Measurements from ENCODE around the gene SCIN.
"Not testable (repeated sequence)": the region's sequence is repeated elsewhere in the genome, so short reads cannot be mapped to it uniquely, and the experiment has no call there.

The SCIN gene

DNA sequence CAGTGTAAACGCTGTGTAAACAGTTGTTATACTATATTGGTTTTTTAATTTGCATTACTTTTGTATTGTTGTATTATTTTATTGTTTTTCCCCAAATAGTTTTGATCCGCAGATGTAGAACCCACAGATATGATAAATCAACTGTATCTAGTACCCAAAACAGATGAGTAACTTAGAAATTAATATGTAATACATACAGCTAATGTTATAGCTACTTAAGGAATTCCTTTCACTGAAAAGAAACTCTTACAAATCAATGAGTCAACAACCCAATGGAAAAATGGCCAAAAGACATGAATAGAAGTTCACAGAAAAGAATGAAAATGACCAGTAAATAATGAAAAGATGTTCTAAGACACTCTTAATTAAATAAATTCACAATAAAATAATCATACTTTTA lies 84.6 kb downstream of the SCIN start:
- ChIA-PET POLR2A (no interaction called here), CTCF (no interaction called here)
- no peak for DNase-seq (ENCODE audit: extremely low spot score)
- TF ChIP-seq TARDBP (IDR thresholded peaks at IDR 0.05) (no peak), FOXK2 (IDR thresholded peaks at IDR 0.05) (no peak), ZNF384 (IDR thresholded peaks at IDR 0.05) (no peak), BHLHE40 (IDR thresholded peaks at IDR 0.05; ENCODE audit: borderline replicate concordance) (no peak), FOXM1 (IDR thresholded peaks at IDR 0.05; ENCODE audit: borderline replicate concordance) (no peak), FOXA1 (IDR thresholded peaks at IDR 0.05) (no peak), SUZ12 (IDR thresholded peaks at IDR 0.05) (no peak), HDGF (IDR thresholded peaks at IDR 0.05; ENCODE audit: borderline replicate concordance) (no peak), SP1 (IDR thresholded peaks at IDR 0.05) (no peak), CTBP1 (IDR thresholded peaks at IDR 0.05; ENCODE audit: borderline replicate concordance) (no peak), LEF1 (IDR thresholded peaks at IDR 0.05; ENCODE audit: borderline replicate concordance) (no peak), ELF4 (IDR thresholded peaks at IDR 0.05) (no peak), L3MBTL2 (conservative IDR thresholded peaks at IDR 0.05) (no peak), NFRKB (IDR thresholded peaks at IDR 0.05) (no peak)
- TF ChIP-seq, protein P1, sequence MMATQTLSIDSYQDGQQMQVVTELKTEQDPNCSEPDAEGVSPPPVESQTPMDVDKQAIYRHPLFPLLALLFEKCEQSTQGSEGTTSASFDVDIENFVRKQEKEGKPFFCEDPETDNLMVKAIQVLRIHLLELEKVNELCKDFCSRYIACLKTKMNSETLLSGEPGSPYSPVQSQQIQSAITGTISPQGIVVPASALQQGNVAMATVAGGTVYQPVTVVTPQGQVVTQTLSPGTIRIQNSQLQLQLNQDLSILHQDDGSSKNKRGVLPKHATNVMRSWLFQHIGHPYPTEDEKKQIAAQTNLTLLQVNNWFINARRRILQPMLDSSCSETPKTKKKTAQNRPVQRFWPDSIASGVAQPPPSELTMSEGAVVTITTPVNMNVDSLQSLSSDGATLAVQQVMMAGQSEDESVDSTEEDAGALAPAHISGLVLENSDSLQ (IDR thresholded peaks at IDR 0.05), result no peak

DNA sequence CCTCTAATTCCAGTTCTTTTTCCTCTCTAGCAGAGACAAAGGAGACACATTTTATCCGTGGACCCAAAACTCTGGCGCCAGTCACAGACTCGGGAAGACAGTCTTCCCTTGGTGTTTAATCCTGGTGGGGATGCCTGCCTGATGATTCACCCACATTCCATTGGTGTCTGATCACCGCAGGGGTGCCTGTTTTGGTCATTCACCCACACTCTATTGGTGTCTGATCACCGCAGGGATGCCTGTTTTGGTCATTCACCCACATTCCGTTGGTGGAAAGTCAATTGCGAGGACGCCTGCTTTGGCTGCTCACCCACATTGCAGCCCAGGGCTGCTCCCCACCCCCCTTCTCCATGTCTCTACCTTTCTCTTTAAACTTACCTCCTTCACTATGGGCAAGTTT lies 89.9 kb downstream of the SCIN start:
- DNase-seq (ENCODE audit: extremely low spot score); POLR2A ChIA-PET; CTCF ChIA-PET: not testable (repeated sequence)

DNA sequence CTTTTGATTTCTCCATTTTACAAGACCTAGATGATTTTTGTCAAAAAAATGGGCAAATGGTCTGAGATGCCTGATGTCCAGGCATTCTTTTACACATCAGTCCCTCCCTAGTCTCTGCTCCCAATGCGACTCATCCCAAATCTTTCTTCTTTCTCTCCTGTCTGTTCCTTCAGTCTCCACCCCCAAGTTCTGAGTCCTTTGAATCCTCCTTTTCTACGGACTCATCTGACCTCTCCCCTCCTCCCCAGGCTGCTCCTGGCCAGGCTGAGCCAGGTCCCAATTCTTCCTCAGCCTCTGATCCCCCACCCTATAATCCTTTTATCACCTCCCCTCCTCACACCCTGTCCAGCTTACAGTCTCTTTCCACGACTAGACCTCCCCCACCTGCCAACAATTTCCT lies 90.5 kb downstream of the SCIN start:
- POLR2A ChIA-PET; CTCF ChIA-PET; DNase-seq (ENCODE audit: extremely low spot score): not testable (repeated sequence)

DNA sequence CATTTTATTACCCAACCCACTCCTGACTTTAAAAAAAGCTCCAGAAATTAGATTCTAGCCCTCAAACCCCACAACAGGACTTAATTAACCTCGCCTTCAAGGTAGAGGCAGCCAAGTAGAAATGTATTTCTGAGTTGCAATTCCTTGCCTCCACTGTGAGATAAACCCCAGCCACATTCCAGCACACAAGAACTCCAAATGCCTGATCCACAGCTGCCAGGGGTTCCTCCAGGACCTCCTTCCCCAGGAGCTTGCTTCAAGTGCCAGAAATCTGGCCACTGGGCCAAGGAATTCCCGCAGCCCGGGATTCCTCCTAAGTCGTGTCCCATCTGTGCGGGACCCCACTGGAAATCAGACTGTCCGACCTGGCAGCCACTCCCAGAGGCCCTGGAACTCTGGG lies 91.1 kb downstream of the SCIN start:
- TF ChIP-seq NFRKB (IDR thresholded peaks at IDR 0.05), result no peak
- no peak for TF ChIP-seq FOXK2 (IDR thresholded peaks at IDR 0.05)
- TF ChIP-seq, protein P1 (IDR thresholded peaks at IDR 0.05), result no peak
- no peak for TF ChIP-seq FOXM1 (IDR thresholded peaks at IDR 0.05; ENCODE audit: borderline replicate concordance)
- no peak for TF ChIP-seq HDGF (IDR thresholded peaks at IDR 0.05; ENCODE audit: borderline replicate concordance)
- TF ChIP-seq ARNT (IDR thresholded peaks at IDR 0.05), result no peak
- no peak for TF ChIP-seq L3MBTL2 (conservative IDR thresholded peaks at IDR 0.05)
- no peak for TF ChIP-seq SP1 (IDR thresholded peaks at IDR 0.05)
- no peak for TF ChIP-seq FOXA1 (IDR thresholded peaks at IDR 0.05)
- TF ChIP-seq SUZ12 (IDR thresholded peaks at IDR 0.05), result no peak
- TF ChIP-seq LEF1 (IDR thresholded peaks at IDR 0.05; ENCODE audit: borderline replicate concordance), result no peak
- TF ChIP-seq ELF4 (IDR thresholded peaks at IDR 0.05), result no peak
- no peak for TF ChIP-seq TARDBP (IDR thresholded peaks at IDR 0.05)
- no peak for TF ChIP-seq ZNF384 (IDR thresholded peaks at IDR 0.05)
- no peak for TF ChIP-seq BHLHE40 (IDR thresholded peaks at IDR 0.05; ENCODE audit: borderline replicate concordance)
- no peak for DNase-seq (ENCODE audit: extremely low spot score)
- ChIA-PET POLR2A (no interaction called here), CTCF (no interaction called here)

DNA sequence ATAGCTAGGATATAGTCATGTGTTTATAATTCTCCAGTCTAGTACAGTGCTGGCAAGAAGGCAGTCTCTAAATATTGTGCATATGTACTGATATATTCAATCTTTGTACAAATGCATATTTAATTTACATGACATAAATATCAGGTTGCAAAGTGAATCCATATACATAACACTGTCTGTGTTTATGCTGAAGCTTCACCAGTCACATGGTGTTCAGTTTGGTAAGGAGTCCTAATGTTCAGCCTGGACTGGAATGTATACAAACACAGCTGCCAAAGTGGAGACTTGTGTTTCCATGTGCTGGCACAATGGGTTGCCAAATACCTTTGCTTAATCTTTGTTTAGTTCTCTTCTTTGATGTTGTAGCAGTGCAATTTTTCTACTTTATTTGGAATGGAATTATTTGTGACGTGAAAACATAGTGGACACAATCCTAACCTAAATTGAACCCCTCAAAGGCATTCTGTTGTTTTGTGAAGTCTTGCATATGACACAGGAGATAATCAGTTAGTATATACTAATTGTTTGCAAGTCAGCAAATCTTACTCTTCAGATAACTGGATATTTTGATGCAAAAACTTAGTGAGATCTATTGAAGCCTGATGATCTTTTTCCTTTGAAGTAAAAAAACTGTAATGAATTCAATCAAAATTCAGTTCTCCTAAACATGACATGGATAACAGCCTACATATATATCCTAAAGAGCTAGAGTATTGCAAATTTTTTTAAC lies 99.6 kb downstream of the SCIN start:
- DNase-seq (ENCODE audit: extremely low spot score), result no peak
- CTCF ChIA-PET, result no interaction called here
- TF ChIP-seq TARDBP (IDR thresholded peaks at IDR 0.05) (no peak), SUZ12 (IDR thresholded peaks at IDR 0.05) (no peak), SP1 (IDR thresholded peaks at IDR 0.05) (no peak), FOXA1 (IDR thresholded peaks at IDR 0.05) (no peak), NFRKB (IDR thresholded peaks at IDR 0.05) (no peak), L3MBTL2 (conservative IDR thresholded peaks at IDR 0.05) (no peak), ARNT (IDR thresholded peaks at IDR 0.05) (no peak), FOXM1 (IDR thresholded peaks at IDR 0.05; ENCODE audit: borderline replicate concordance) (no peak), FOXK2 (IDR thresholded peaks at IDR 0.05) (no peak), CTBP1 (IDR thresholded peaks at IDR 0.05; ENCODE audit: borderline replicate concordance) (no peak), ELF4 (IDR thresholded peaks at IDR 0.05) (no peak), ZNF384 (IDR thresholded peaks at IDR 0.05) (no peak), HDGF (IDR thresholded peaks at IDR 0.05; ENCODE audit: borderline replicate concordance) (no peak), BHLHE40 (IDR thresholded peaks at IDR 0.05; ENCODE audit: borderline replicate concordance) (no peak), LEF1 (IDR thresholded peaks at IDR 0.05; ENCODE audit: borderline replicate concordance) (no peak)
- TF ChIP-seq, protein P1 (IDR thresholded peaks at IDR 0.05), result no peak
- POLR2A ChIA-PET, result no interaction called here

DNA sequence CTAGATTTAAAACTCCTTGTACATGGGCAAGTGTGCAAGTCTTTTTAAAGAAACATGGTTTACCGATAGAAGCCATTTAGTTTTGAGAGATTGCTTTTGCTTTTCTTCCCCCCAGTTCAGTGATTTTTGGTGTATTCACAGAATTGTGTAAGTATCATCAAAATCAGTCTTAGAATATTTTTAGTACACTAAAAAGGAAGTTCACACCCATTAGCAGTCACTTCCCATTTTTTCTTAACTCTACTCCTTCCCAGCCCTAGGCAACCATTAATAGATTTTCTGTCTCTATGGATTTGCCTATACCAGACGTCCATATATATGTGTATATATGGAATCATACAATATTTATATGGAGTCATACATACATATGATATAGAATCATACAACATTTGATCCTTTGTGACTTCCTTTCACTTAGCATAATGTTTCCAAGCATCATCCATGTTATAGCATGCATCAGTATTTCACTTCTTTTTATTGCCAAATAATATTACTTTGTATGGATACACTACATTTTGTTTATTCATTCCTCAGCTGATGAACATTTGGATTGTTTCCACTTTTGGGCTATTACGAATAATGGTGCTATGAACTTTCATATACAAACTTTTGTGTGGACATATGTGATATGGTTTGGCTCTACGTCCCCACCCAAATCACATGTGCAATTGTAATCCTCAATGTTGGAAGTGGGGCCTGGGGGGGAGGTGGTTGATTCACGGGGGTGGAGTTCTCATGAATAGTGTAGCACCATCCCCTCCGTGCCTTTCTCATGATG lies 100.4 kb downstream of the SCIN start:
- no peak for TF ChIP-seq CTBP1 (IDR thresholded peaks at IDR 0.05; ENCODE audit: borderline replicate concordance)
- no peak for TF ChIP-seq ARNT (IDR thresholded peaks at IDR 0.05)
- TF ChIP-seq FOXM1 (IDR thresholded peaks at IDR 0.05; ENCODE audit: borderline replicate concordance), result no peak
- TF ChIP-seq ELF4 (IDR thresholded peaks at IDR 0.05), result no peak
- CTCF ChIA-PET, result no interaction called here
- DNase-seq (ENCODE audit: extremely low spot score), result no peak
- POLR2A ChIA-PET, result no interaction called here

DNA sequence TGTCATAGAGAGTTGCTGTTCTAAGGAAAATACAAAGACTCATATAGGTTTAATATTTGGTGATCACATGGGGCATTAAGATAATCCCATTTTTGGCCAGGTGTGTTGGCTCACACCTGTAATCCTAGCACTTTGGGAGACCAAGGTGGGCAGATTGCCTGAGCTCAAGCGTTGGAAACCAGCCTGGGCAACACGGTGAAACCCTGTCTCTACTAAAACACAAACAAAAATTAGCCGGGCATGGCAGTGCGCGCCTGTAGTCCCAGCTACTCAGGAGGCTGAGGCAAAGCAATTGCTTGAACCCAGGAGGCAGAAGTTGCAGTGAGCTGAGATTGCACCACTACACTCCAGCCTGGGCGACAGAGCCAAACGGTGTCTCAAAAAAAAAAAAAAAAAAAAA lies 102.9 kb downstream of the SCIN start:
- CTCF ChIA-PET; DNase-seq (ENCODE audit: extremely low spot score); POLR2A ChIA-PET: not testable (repeated sequence)

All from HEK293T (cell line).